GM12874 (cell line): ENCODE results near the gene EGR4.

ENCODE experiments used
- TF ChIP-seq, protein P1 (sequence below): IDR thresholded peaks from 2 replicates; pipeline ENCODE4 v1.5.1; 2011; ENCODE audit warnings: low read depth, mild to moderate bottlenecking, control low read depth, low read length, moderate library complexity; ENCODE audit not compliant: insufficient read depth

EGR4 gene

GRCh38 chr2:73324126-73324725 is 30.9 kb upstream of the EGR4 start:
- TF ChIP-seq, protein P1, sequence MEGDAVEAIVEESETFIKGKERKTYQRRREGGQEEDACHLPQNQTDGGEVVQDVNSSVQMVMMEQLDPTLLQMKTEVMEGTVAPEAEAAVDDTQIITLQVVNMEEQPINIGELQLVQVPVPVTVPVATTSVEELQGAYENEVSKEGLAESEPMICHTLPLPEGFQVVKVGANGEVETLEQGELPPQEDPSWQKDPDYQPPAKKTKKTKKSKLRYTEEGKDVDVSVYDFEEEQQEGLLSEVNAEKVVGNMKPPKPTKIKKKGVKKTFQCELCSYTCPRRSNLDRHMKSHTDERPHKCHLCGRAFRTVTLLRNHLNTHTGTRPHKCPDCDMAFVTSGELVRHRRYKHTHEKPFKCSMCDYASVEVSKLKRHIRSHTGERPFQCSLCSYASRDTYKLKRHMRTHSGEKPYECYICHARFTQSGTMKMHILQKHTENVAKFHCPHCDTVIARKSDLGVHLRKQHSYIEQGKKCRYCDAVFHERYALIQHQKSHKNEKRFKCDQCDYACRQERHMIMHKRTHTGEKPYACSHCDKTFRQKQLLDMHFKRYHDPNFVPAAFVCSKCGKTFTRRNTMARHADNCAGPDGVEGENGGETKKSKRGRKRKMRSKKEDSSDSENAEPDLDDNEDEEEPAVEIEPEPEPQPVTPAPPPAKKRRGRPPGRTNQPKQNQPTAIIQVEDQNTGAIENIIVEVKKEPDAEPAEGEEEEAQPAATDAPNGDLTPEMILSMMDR: no peak

DNA sequence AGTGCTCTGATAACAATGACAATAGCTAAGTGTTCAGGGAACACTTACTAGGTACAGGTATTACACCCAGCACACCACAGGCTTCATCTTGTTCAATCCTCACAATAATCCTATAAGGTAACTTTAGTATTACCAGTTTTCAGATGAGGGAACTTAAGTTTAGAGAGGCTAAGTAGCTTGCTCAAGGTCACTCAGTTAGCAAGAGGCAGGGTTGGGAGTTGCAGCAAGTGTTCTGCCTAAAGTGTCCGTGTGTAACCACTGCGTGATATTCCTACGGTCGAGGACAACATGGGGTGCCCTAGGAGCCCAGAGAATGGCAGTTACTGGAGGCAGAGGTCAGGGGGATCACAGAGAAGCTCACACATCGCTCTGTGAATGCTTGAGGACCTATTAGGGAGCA is 30.2 kb upstream of the EGR4 start:
- TF ChIP-seq, protein P1: no peak

DNA sequence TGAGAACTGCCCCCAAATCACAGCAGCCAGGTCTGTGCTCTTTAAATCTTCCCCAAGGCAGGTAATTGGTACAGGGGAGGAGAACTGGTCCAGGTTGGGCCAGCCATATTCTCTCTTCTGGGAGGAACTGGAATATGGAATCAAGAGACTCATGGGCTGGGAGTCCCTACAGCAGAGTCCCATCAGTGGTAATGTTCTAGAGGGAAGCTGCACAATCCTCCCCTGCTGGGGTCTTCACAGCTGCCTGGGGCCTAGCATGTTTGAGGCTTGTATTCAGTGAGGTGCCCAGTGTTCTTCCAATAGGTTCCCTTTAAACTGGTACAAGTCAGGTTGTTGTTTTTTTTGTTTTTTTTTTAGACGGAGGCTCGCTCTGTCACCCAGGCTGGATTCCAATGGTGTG is 21.1 kb upstream of the EGR4 start:
- TF ChIP-seq, protein P1: no peak

DNA sequence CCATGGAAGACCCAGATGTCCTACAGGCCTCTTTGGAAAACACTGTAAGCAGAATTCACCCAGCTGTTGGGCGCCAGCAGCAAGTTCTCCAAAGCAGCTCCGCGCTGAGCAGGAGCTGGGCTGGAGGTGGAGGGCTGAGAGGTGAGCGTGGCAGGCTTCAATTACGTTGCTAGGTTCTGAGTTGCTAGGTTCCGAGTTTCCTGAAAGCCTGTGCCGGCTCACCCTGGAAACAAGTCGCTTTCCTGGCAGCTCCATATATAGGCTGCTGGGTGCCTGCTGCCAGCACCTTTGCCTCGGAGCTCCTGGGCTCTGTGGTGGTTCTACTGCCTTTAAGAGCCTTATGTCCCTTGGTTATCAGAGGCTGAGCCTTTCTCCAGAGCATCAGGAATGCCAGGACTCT is 14.4 kb upstream of the EGR4 start:
- TF ChIP-seq, protein P1: no peak

DNA sequence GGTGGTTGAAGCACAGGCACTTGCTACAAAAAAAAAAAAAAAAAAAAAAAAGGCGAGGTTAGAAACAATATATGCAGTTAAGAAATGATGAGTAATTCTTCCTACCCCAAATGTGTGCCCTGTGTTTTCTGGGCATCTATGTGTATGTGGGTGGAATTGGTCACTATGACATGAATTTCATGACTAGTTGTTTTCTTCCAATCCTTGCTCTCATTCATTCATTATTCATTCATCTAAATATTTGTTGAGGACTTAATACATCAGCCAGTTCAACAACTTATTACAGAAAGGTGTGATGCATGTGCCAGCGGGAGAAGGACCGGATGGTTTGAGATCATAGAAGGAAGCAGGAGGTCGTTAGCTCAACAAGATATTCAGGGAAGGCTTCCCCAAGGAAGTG is 8.3 kb upstream of the EGR4 start:
- TF ChIP-seq, protein P1: no peak

GRCh38 chr2:73300926-73301325 is 7.6 kb upstream of the EGR4 start:
- TF ChIP-seq, protein P1: no peak

GRCh38 chr2:73297586-73297985 is 4.2 kb upstream of the EGR4 start:
- TF ChIP-seq, protein P1: no peak
